Gastroesophageal sphincter (tissue), 4 donors: Measurements from ENCODE around the gene RAPGEF3. TPM values are rescaled to one million over a fixed set of nuclear protein-coding genes. Genes with fewer than 3 reads are reported as not detected.

Experiments
- ATAC-seq: fragments of 150-250 bp; one replicate; pipeline ENCODE4 v1.9.1; 2016; ENCODE audit warnings: mild to moderate bottlenecking, moderate library complexity
- H3K27ac ChIP-seq, 4 donors: fragments of 200-600 bp; sonication (generic) in 3 of 4; 1 replicate in 3 of 4; 2 replicates in 1 of 4; pipeline ENCODE4 v1.5.1; 2016 to 2019
- H3K27me3 ChIP-seq: fragments of 200-600 bp; sonication (generic); one replicate; pipeline ENCODE4 v1.5.1; 2019
- H3K36me3 ChIP-seq, 2 donors: fragments of 200-600 bp; sonication (generic); one replicate each; pipeline ENCODE4 v1.5.1; 2019; ENCODE audit warnings: control low read depth in 1 of 2
- H3K4me1 ChIP-seq, 3 donors: fragments of 200-600 bp; sonication (generic); 1 replicate in 2 of 3; 2 replicates in 1 of 3; pipeline ENCODE4 v1.5.1; 2016 to 2019; ENCODE audit warnings: control low read depth in 2 of 3
- H3K4me3 ChIP-seq, 2 donors: fragments of 200-600 bp; sonication (generic); one replicate each; pipeline ENCODE4 v1.5.1; 2019; ENCODE audit warnings: mild to moderate bottlenecking in 1 of 2, moderate library complexity in 1 of 2
- H3K9me3 ChIP-seq, 3 donors: fragments of 200-600 bp; sonication (generic); one replicate each; pipeline ENCODE4 v1.5.1; 2017 to 2019; ENCODE audit warnings: control low read depth in 2 of 3
- CTCF ChIP-seq, 4 experiments: fragments of 200-600 bp in 2 of 4; fragments of 450-650 bp in 2 of 4; sonication (generic) in 1 of 4; IDR thresholded peaks; one replicate each; pipeline ENCODE4 v1.5.1; 2017 to 2019; ENCODE audit warnings: antibody characterized with exemption in 4 of 4, mild to moderate bottlenecking in 2 of 4, moderate library complexity in 2 of 4
- EP300 ChIP-seq: sonication (generic); formaldehyde crosslinking; IDR thresholded peaks from one replicate; pipeline ENCODE4 v1.6.1; 2017; ENCODE audit warnings: antibody characterized with exemption, mild to moderate bottlenecking
- POLR2A ChIP-seq, 2 donors: fragments of 450-650 bp; IDR thresholded peaks; one replicate each; pipeline ENCODE4 v1.6.1; 2017; ENCODE audit warnings: antibody characterized with exemption in 2 of 2, mild to moderate bottlenecking in 2 of 2, moderate library complexity in 1 of 2
- POLR2AphosphoS5 ChIP-seq: sonication (generic); formaldehyde crosslinking; IDR thresholded peaks from one replicate; pipeline ENCODE4 v1.6.1; 2017; ENCODE audit warnings: antibody characterized with exemption
- WGBS, 2 donors: methylation state at CpG; one replicate each; pipeline ENCODE4 v1.1.5; 2018; ENCODE audit warnings: low coverage in 1 of 2; 5-methylcytosine and 5-hydroxymethylcytosine counted together
- total RNA-seq, 4 donors: library from RNA; depleted of rRNA; stranded (reverse); fragments of >200 nt; gene quantifications; one replicate each; pipeline ENCODE4 v1.1.0, GENCODE V29; 2016

The RAPGEF3 gene
- total RNA-seq, 4 donors from 2014 or later: 19.3 to 56.8 (median 25.5) TPM

- Histone ChIP-seq H3K27ac (no peak overlapping the region), H3K4me1 (peaks cover 0 to 30% (median 0%) of the 10 kb centered on the region in 3 donors), H3K27me3 (no peaks in the 10 kb centered on the region), H3K36me3 (no peaks in the 10 kb centered on the region), H3K4me3 (no peak overlapping the region), H3K9me3 (no peaks in the 10 kb centered on the region)
- TF ChIP-seq CTCF (IDR thresholded peaks at IDR 0.05) (no peak), EP300 (no peak)
- WGBS, 2 donors: 43% methylated on average over 5 of the region's 5 CpGs; no CpG with 5 or more reads in 1 of the 2 donors
- ATAC-seq: no peak
Observed at GRCh38 chr12:47707905-47708543, 50.7 kb downstream of the RAPGEF3 start.

- ATAC-seq: no peak
- peaks cover 0 to 30% (median 0%) of the 10 kb centered on the region in 3 donors for H3K4me1 ChIP-seq
- H3K27ac ChIP-seq: no peak overlapping the region
- no peaks in the 10 kb centered on the region for H3K36me3 ChIP-seq
- H3K4me3 ChIP-seq: no peak overlapping the region
- no peaks in the 10 kb centered on the region for H3K9me3 ChIP-seq
- H3K27me3 ChIP-seq: no peaks in the 10 kb centered on the region
- no peak for TF ChIP-seq EP300
- TF ChIP-seq POLR2A (IDR thresholded peaks at IDR 0.05): no peak
Observed at GRCh38 chr12:47707355-47707754, 51.3 kb downstream of the RAPGEF3 start.

- no peaks in the 10 kb centered on the region for H3K9me3 ChIP-seq
- H3K27me3 ChIP-seq: no peaks in the 10 kb centered on the region
- peak within 1 kb of the TSS; percentile 64 to 94 (median 92) for H3K27ac ChIP-seq
- 0% methylated on average over 4 to 12 of the region's 66 CpGs for WGBS, 2 donors
- peak within 1 kb of the TSS; percentile 62 to 79 for H3K4me3 ChIP-seq
- peak; percentile 98 for ATAC-seq
- peaks cover 0 to 3% of the 10 kb centered on the region in 2 donors for H3K36me3 ChIP-seq
- H3K4me1 ChIP-seq: peaks cover 0 to 30% (median 0%) of the 10 kb centered on the region in 3 donors
- TF ChIP-seq CTCF (IDR thresholded peaks at IDR 0.05): peak; percentile 55 to 87 (median 71)
- peak; percentile 83 for TF ChIP-seq POLR2AphosphoS5
- no peak for TF ChIP-seq EP300
- peak; percentile 48 to 69 for TF ChIP-seq POLR2A (IDR thresholded peaks at IDR 0.05)
Observed at GRCh38 chr12:47705566-47706425, 52.9 kb downstream of the RAPGEF3 start, which contains the start of gene RPAP3. TSS of gene RPAP3 (minus strand) at chr12:47706030. CDS start at chr12:47702840, 3,190 bp downstream.

- no peak for TF ChIP-seq POLR2AphosphoS5
- no peak for ATAC-seq
- Histone ChIP-seq H3K9me3 (no peaks in the 10 kb centered on the region), H3K4me1 (peaks cover 0 to 30% (median 0%) of the 10 kb centered on the region in 3 donors), H3K4me3 (peak overlapping the region; percentile 62 to 79), H3K36me3 (peaks cover 0 to 9% of the 10 kb centered on the region in 2 donors), H3K27ac (peak overlapping the region; percentile 64 to 94 (median 92)), H3K27me3 (no peaks in the 10 kb centered on the region)
- 0% methylated on average over 4 to 6 of the region's 9 CpGs for WGBS, 2 donors
Observed at GRCh38 chr12:47705229-47705565, 53.5 kb downstream of the RAPGEF3 start.

- no peaks in the 10 kb centered on the region for H3K27me3 ChIP-seq
- peak overlapping the region in 1 of 4 donors; percentile 94 for H3K27ac ChIP-seq
- TF ChIP-seq CTCF (IDR thresholded peaks at IDR 0.05): no peak
- TF ChIP-seq POLR2AphosphoS5: no peak
- TF ChIP-seq EP300: no peak
- TF ChIP-seq POLR2A (IDR thresholded peaks at IDR 0.05): no peak
- peaks cover 0 to 14% of the 10 kb centered on the region in 2 donors for H3K36me3 ChIP-seq
- ATAC-seq: no peak
- H3K4me1 ChIP-seq: peaks cover 0 to 30% (median 0%) of the 10 kb centered on the region in 3 donors
- no peaks in the 10 kb centered on the region for H3K9me3 ChIP-seq
- 40 to 80% methylated on average over 1 to 3 of the region's 9 CpGs for WGBS, 2 donors
- peak overlapping the region in 1 of 2 donors; percentile 79 for H3K4me3 ChIP-seq
Observed at GRCh38 chr12:47704719-47705118, 54.0 kb downstream of the RAPGEF3 start.
